ENCODE measurements around the gene RYK.
"Not testable (repeated sequence)": the region's sequence is repeated elsewhere in the genome, so short reads cannot be mapped to it uniquely, and the experiment has no call there.

Gene RYK

GRCh38 chr3:134235577-134236076 is 15.0 kb downstream of the RYK start:
- no peak for DNase-seq (ENCODE audit: low spot score)
- TF ChIP-seq CTCF (IDR thresholded peaks at IDR 0.05), result no peak
- Histone ChIP-seq H3K4me3 (no peak overlapping the region), H3K27ac (peak overlapping the region; percentile 44 to 56)

- DNase-seq (ENCODE audit: low spot score), result no peak
- H3K27ac ChIP-seq, result no peak overlapping the region
- no peak overlapping the region for H3K4me3 ChIP-seq
- TF ChIP-seq CTCF (IDR thresholded peaks at IDR 0.05), result no peak
These were observed 17.7 kb downstream of the RYK start for GRCh38 chr3:134232951-134233350.

- Histone ChIP-seq H3K27ac (no peak overlapping the region), H3K4me3 (no peak overlapping the region)
- no peak for TF ChIP-seq CTCF (IDR thresholded peaks at IDR 0.05)
- DNase-seq (ENCODE audit: low spot score), result no peak
These were observed 18.5 kb downstream of the RYK start for GRCh38 chr3:134232151-134232550.

- peak overlapping the region; percentile 4 to 12 for H3K27ac ChIP-seq
- peak overlapping the region; percentile 4 for H3K4me3 ChIP-seq
- DNase-seq (ENCODE audit: low spot score), result no peak
- no peak for TF ChIP-seq CTCF (IDR thresholded peaks at IDR 0.05)
These were observed 19.5 kb downstream of the RYK start for GRCh38 chr3:134231131-134231530.

- DNase-seq (ENCODE audit: low spot score), result no peak
- H3K27ac ChIP-seq, result no peak overlapping the region
- TF ChIP-seq CTCF (IDR thresholded peaks at IDR 0.05), result no peak
- H3K4me3 ChIP-seq, result no peak overlapping the region
These were observed 21.6 kb downstream of the RYK start for GRCh38 chr3:134229038-134229437.

GRCh38 chr3:134228479-134228878 is 22.2 kb downstream of the RYK start:
- Histone ChIP-seq H3K27ac (no peak overlapping the region), H3K4me3 (no peak overlapping the region)
- no peak for TF ChIP-seq CTCF (IDR thresholded peaks at IDR 0.05)
- no peak for DNase-seq (ENCODE audit: low spot score)

- Histone ChIP-seq H3K27ac (no peak overlapping the region), H3K4me3 (no peak overlapping the region)
- DNase-seq (ENCODE audit: low spot score), result no peak
- TF ChIP-seq CTCF (IDR thresholded peaks at IDR 0.05), result no peak
These were observed 22.6 kb downstream of the RYK start for GRCh38 chr3:134228035-134228434.

- H3K4me3 ChIP-seq; H3K27ac ChIP-seq; DNase-seq (ENCODE audit: low spot score): not testable (repeated sequence)
These were observed 25.9 kb downstream of the RYK start for GRCh38 chr3:134224796-134225156.
